HG02678 (cell line): Measurements from ENCODE around the gene SLC27A2.
"Not testable (repeated sequence)": the region's sequence is repeated elsewhere in the genome, so short reads cannot be mapped to it uniquely, and the experiment has no call there.

Experiments used
- ATAC-seq: cut with Tn5 transposase; IDR thresholded peaks from one replicate; pipeline ENCODE4 v1.9.1; 2021; ENCODE audit warnings: mild to moderate bottlenecking, moderate library complexity; ENCODE audit not compliant: unreplicated experiment

The SLC27A2 gene

DNA sequence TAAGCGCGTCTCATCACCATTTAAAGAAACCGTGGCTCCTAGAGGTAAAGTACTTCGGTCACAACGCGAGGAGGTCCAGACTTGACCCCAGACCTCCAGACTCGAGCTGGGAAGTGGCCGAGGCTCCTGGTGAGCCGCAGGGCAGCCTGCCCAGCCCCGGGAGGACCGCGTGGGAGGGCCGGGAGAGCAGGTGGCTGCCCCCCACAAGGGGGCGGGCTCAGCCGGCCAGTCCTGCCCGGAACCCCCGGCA lies at the start of gene SLC27A2:
SLC27A2 (plus strand) TSS at position 228 of the 250 bp plus-strand sequence. CDS start 232 bp downstream, outside the sequence.
- ATAC-seq, result peak; percentile 71

DNA sequence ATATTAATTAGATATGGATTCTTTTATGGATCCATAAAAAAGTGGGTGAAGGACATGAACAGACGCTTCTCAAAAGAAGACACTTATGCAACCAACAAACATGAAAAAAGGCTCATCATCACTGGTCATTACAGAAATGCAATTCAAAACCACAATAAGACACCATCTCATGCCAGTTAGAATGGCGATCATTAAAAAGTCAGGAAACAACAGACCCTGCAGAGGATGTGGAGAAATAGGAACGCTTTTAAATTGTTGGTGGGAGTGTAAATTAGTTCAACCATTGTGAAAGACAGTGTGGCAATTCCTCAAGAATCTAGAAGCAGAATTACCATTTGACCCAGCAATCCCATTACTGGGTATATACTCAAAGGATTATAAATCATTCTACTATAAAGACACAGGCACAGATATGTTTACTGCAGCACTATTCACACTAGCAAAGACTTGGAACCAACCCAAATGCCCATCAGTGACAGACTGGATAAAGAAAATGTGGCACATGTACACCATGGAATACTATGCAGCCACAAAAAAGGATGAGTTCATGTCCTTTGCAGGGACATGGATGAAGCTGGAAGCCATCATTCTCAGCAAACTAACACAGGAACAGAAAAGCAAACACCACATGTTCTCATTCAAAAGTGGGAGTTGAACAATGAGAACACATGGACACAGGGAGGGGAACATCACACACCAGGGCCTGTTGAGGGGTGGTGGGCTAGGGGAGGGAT lies 49.6 kb upstream of the SLC27A2 start:
- ATAC-seq, result not testable (repeated sequence)

DNA sequence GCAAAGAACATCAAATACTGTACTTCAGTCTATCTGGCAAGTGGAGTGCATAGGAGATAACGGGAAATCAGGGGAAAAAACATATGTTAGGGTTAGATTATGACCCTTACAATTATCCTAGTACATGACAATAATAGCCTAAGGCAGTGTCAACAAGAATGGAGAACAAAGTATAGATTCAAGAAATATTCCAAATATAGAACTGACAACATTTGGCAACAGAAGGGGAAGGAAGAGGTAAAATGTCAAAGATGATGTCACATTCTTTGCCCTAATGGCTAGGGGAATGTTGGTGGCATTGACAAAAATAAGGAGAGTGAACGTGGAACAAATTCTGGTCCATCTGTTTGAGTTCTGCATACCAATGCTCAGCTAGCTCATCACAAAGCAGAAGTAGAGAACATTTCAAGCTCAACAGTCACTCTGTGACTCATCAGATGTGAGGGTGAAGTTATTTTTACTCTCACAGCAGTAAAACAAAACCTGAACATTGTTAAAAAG lies 47.4 kb upstream of the SLC27A2 start:
- ATAC-seq, result peak; percentile 70

DNA sequence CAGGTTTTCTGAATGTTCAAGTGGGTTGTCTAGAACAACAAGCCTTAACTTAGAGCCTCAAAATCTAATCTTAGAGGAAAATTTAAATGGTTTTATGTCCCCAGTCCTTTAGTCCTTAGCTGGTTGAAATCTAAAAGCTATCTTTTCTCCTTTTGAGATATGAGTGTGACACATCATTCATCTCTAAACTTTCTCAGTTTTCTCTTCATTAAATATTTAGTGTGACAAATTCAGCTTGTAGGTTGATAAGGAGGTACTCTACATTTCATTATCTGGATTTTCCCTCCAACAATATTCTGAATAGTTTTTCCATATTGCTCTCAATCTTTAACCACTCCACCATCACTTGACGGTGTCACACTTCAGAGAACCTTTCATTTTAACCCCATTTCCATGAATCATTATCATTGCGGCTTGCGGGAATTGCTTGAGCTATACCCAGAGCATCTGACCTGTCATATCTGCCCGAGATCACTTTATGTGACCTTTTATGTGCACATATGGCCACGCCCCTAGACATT lies 46.9 kb upstream of the SLC27A2 start:
- ATAC-seq, result peak; percentile 55

DNA sequence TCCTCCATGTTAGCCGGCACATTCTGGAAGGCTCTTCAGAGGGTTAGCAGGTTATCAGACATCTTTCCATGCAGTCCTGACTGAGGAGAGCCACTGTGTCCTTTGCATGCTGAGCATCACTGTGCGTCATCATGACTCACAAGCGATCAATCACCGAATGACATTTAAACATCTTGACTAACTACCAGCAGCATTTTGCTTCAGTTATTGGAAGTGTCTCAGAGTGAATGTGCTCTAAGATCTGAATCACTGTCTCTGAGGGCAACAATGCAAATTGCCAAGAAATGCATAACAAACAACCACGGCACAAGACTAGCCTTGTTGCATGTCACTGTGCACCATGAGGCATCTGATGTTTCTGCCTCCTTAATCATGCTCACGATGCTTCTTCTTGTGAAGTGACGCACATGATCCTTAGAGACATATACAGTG lies 44.6 kb upstream of the SLC27A2 start:
- ATAC-seq, result no peak

DNA sequence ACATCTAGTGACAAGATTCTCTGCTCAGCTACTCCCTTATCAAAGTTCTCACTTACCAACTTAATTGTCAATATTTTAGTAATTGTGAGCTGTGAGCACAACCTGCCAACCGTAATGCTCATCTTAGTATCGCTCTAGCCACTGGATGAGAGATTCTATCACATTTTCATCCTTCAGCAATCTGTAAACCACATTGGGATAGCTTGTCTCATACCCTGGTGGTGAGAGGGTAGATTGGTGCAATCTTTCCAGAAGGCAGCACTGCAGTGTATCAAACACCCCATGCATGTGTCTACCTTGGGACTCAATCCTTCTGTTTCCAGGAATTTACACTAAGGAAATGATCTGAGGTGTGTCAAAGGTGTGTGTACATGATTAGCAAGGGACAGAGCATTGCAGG lies 44.1 kb upstream of the SLC27A2 start:
- ATAC-seq, result no peak

DNA sequence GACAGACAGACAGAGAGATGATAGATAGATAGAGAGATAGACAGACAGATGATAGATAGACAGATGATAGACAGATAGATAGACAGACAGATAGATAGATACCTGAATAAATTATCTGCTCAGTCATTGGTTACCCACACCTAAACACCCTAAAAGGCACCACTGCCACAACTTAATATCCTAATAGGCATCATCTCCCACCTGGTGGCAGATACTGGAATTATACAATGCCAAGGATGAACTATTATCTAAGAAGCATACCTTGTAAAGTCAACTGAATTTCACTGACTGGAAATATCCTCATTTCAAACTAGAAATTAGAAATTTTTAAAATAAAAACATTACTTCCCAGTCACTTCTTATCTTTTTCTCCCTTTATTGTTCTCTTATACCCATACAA lies 43.6 kb upstream of the SLC27A2 start:
- no peak for ATAC-seq

DNA sequence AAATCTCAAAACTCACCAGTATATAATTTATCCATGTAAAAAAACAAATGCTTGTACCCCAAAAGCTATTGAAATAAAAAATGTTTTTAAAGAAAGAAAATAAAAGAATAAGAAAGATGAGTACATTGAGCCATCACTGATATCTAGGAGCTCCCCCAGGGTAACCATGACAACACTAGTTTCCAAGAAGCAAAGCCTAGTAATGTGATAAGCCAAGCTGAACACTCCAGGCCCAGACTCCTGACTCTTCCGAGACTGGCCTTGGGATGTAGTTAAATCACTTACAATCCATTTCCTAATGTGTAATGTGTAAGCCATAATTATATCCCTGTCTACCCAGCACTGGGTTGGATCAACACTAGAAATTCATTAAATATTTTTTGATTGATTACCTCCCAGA lies 41.9 kb upstream of the SLC27A2 start:
- no peak for ATAC-seq

DNA sequence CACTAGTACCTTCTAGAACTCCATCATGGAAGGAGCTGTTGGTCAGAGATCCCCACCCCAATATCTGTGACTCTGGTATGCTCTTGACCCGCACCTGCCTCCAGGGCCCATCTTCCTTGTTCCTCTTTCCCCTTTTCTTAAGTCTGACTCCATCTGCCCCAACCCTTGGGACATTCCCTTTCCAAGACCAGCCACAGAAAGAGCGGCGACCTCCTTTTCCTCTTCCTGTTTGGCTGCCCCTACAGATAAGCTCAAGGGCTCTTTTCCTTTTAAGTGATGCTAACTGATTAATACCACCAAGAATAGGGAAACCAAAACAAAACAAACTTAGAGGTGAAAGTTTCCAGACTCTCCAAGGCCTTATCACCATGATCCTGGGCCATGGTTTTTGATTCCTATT lies 41.0 kb upstream of the SLC27A2 start:
- no peak for ATAC-seq

DNA sequence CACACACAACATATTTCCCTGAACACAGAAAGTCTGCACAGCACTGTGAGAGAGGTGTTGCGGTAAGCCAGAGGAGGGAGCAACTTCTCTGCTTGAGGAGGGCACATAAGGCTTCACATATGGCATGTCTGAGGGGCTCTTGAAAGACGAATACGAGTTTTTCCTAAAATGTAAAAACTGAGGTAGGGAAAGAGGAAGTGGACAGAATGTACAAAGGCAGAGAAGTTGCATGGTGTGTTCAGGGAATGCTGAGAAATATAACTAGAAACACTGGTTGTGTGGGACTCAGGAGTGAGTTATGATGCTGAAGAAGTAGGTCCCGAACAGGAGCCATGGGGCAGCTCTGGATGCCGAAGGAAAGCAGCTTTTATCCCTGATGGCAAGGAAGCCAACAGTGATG lies 40.1 kb upstream of the SLC27A2 start:
- ATAC-seq, result no peak

DNA sequence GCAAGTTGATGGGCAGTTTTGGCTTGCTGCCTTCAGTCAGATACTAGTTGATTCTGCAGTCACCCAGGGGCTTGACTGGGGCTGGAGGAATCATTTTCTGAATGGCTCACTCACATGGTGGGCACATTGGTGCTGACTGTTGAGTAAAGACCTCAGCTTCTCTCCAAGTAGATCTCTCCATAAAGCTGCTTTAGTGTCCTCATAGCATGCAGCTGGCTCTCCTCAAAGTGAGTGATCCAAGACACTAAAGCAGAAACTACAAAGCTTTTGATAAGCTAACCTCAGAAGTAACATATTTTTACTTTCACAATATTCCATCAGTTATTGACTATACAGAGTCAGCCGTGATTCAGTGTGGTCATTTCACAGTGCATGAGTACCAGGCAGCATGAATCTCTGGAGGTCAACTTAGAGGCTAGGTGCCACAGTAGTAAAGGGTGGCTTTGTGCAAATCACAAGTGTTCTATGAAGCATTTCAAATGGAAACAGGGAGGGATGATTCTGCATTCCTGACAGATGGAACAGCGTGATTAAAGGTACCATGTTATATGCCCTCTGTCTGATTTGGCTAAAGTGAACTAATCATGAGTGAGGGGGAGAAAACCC lies 38.6 kb upstream of the SLC27A2 start:
- ATAC-seq, result no peak

DNA sequence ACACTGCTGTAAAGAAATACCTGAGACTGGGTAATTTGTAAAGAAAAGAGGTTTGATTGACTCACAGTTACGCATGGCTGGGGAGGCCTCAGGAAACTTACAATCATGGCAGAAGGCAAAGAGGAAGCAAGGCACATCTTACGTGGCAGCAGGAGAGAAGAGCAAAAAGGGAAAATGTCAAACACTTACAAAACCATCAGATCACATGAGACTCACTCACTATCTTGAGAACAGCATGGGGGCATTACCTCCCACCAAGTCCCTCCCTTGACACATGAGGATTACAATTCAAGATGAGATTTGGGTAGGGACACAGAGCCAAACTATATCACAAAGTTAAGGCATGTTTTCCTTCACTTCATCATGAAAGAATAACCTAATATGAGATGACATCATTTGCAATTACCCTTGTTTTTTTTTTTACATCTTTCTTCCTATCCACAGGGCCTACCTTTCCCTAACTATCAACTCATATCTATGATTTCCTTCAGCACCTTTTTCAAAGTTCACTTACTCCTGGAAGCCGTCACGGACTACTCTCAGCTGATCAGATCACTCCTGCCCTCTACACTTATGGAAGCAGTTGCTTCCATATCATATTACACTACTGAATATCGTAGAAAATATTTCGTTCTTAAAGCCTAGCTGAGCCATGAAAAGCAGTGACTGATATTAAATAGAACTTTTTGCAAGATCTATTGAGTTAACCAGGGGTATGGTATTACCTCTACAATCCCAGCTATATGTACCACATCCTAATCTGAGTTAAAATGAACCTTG lies 37.5 kb upstream of the SLC27A2 start:
- ATAC-seq, result no peak

DNA sequence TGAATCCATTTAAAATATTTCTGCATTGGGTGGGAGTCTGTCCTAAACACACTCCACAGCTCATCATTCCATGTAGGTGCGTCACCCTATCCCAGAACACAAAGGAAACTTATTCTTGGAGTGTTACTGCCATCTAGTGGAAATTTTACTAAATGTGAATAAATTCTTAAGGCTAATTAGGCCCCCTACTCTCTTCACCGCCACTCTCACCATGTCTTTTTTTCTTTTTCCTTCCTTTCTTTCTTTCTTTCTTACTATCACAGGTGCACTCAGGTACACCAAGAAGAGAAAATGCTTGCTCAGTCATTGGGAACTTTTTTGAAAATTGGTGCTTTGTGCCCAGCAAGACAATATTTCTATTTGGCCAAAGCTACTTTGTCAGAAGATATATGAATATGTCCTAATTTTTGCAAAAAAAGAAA lies 36.5 kb upstream of the SLC27A2 start:
- peak; percentile 72 for ATAC-seq

DNA sequence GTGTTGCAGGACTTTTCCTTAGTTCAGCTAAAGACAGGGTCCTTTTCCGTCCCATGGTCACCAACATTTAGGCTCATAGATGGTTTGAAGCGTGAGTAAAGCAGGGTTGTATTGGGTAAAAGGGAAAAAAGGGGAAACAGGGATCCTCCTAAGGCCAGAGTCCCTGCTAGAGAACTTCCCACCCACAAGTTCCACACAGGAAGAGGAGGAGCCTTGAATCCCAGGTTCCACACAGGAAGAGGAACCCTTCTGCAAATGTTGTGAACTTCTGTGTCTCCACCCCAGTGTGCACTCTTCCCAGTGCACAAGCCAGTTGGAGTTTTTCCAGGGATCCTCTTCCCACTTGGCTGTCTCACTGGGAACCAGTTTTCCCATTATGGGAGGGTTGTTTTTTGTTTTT lies 35.4 kb upstream of the SLC27A2 start:
- no peak for ATAC-seq

DNA sequence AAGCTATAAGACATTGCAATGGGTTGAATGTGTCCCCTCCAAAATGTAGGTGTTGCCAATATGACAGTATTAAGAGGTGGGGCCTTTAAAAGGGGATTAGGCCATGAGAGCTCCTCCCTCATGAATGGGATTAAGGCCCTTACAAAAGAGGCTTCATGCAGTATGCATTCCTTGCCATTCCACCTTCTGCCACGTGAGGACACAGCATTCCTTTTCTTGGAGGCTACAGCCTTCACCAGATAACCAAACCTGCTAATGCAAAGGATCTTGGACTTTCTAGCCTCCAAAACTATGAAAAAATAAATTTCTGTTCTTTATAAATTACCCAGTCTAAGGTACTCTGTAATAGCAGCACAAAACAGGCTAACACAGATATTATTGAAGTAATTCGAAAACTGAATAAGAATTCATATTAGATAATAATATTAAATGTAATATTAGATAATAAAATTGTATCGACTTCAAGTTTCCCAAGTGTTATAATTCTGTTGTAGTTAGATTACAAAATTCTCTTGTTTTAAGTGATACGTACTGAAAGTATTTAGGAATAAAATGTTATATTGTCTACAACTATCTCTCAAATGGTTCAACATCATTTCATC lies 33.5 kb upstream of the SLC27A2 start:
- no peak for ATAC-seq

DNA sequence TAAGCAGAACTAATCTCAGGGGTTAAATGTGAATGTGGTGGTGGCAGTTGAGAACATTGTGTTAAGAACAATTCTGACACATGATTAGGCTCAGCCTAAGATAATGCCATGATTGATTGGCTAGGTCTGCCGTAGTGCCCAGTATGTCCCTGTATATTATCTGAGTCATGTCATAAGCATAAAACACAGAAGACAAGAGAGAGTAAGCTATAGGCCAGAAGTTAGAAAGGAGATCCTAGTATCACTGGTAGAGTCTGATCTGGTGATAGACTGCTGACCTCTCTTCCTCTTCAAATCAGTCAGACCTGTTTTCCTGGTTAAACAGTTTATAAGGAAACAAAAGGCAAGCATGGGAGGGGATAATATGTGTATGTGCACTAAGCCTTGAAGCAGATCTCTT lies 32.9 kb upstream of the SLC27A2 start:
- no peak for ATAC-seq

DNA sequence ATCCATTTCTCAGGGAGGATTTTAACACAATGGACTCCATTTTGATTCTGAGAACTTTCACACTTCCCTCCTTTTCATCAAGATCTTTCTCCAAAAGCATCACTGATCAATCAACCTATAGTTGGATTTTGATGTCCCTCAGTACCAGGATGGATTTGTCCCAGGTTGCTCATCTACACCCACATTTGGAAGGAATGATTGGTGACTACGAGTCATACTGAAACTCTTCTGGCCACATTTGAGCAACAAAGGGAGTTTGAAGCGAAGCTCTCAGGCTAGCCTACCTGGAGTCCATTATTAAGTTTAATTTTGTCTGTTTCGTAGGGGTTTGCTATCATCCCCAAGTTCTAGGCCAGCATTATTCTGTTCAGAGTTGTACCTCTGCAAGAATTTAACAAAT lies 31.6 kb upstream of the SLC27A2 start:
- ATAC-seq, result no peak

DNA sequence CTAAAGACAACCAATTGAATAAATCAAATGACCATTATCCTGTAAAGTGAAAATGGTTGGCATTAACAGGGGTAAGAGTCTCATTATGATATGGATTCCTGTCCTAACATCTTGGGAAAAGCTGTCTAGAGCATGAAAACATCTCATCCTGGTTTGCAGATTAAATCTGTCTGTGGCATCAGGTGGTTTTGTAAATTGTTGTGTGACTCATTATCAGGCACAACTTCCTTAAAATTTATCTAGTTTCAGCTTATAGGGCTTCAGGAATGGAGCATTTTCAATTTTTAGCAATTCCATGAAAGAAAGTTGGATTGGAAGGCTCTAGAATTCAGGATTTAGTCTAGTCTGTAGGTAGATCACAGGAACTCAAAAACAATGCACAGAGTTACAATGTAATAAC lies 31.1 kb upstream of the SLC27A2 start:
- no peak for ATAC-seq

DNA sequence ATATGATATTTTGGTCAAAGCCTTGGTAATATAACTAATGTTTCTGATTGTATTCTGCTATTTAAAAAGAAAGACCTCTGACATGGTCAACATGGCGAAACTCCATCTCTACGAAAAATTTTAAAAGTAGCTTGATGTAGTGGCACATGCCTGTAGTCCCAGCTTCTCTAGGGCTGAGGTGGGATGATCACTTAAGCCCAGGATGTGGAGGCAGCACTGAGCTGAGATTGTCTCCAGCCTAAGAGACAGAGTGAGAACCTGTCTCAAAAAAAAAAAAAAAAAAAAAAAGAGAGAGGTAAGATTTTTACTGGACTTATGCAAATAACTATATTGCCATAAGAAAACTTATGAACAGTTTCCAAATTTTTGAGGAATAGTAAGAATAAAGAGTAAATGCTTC lies 30.5 kb upstream of the SLC27A2 start:
- no peak for ATAC-seq

DNA sequence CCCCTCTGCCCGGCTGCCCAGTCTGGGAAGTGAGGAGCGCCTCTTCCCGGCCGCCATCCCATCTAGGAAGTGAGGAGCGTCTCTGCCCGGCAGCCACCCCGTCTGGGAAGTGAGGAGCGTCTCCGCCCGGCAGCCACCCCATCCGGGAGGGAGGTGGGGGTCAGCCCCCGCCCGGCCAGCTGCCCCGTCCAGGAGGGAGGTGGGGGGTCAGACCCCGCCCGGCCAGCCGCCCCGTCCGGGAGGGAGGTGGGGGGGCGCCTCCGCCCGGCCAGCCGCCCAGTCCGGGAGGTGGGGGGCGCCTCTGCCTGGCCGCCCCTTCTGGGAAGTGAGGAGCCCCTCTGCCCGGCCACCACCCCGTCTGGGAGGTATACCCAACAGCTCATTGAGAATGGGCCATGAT lies 23.8 kb upstream of the SLC27A2 start:
- not testable (repeated sequence) for ATAC-seq

DNA sequence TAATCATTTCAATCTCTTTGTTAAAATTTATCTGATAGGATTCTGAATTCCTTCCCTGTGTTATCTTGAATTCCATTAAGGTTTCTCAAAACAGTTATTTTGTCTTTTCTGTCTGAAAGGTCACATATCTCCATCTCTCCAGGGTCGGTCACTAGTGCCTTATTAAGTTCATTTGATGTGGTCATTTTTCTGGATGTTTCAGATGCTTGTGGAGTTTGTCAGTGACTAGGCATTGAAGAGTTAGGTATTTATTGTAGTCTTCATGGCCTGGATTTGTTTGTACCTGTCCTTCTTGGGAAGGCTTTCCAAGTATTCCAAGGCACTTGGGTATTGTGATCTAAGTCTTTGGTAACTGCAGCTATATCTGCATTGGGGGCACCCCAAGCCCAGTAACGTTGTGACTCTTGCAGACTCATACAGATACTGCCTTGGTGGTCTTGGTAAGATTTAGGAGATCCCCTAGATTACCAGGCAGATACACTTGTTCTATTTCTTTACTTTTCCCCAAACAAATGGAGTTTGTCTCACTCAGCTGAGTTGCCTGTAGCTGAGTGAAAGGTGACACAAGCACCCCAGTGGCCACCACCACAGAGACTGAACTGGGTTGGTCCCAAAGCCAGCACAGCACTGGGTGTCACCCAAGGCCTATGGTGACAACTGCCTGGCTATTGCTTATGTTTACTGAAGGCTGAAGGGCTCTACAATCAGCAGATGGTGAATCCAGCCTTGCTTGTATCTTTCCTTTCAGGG lies 18.9 kb upstream of the SLC27A2 start:
- ATAC-seq, result no peak
